SU-DHL-6 (cell line): Measurements from ENCODE around the gene MRAP2.

Source experiments
- H2AFZ ChIP-seq: fragments of 200-600 bp; sonication (generic); 2 replicates; pipeline ENCODE4 v1.6.1; 2014; ENCODE audit warnings: low read depth, mild to moderate bottlenecking, moderate library complexity, mixed read lengths, antibody characterized with exemption, low read length; ENCODE audit not compliant: severe bottlenecking
- H3F3A ChIP-seq: fragments of 200-600 bp; shearing (Covaris generic); 2 replicates; pipeline ENCODE4 v1.6.0; 2016; ENCODE audit warnings: antibody characterized with exemption, mild to moderate bottlenecking; ENCODE audit not compliant: insufficient read depth
- H3K27ac ChIP-seq: fragments of 200-600 bp; sonication (generic); 2 replicates; pipeline ENCODE4 v1.5.1; 2016; ENCODE audit warnings: low read depth, mild to moderate bottlenecking, low read length, moderate library complexity, mixed read lengths
- H3K27me3 ChIP-seq: fragments of 200-600 bp; sonication (generic), shearing (Covaris generic); 2 replicates; pipeline ENCODE4 v1.6.0; 2014; ENCODE audit warnings: mild to moderate bottlenecking, low read length
- H3K36me3 ChIP-seq: fragments of 200-600 bp; sonication (generic); 2 replicates; pipeline ENCODE4 v1.6.1; 2014; ENCODE audit warnings: mild to moderate bottlenecking, low read length, mixed read lengths
- H3K4me2 ChIP-seq: fragments of 300-600, 200-600 bp; shearing (Covaris generic), sonication (generic); 2 replicates; pipeline ENCODE4 v1.6.0; 2014; ENCODE audit warnings: low read length, low read depth, mild to moderate bottlenecking; ENCODE audit not compliant: poor library complexity, severe bottlenecking
- H3K4me3 ChIP-seq: fragments of 200-600 bp; sonication (generic); 2 replicates; pipeline ENCODE4 v1.5.1; 2014; ENCODE audit warnings: antibody characterized with exemption, low read length, mild to moderate bottlenecking, mixed read lengths; ENCODE audit not compliant: insufficient read depth, poor library complexity, severe bottlenecking
- H3K79me2 ChIP-seq: fragments of 200-600 bp; sonication (generic); 2 replicates; pipeline ENCODE4 v1.6.1; 2014; ENCODE audit warnings: mild to moderate bottlenecking, low read length, moderate library complexity; ENCODE audit not compliant: insufficient read depth
- H3K9ac ChIP-seq: fragments of 200-600 bp; sonication (generic); 2 replicates; pipeline ENCODE4 v1.7.0; 2014; ENCODE audit warnings: mild to moderate bottlenecking, low read length
- H3K9me2 ChIP-seq: fragments of 200-600 bp; sonication (generic); replicated peaks from 2 replicates; pipeline ENCODE4 v1.6.1; 2014; ENCODE audit warnings: low read length; ENCODE audit not compliant: insufficient read depth
- H3K9me3 ChIP-seq: fragments of 200-600 bp; sonication (generic); 2 replicates; pipeline ENCODE4 v1.6.1; 2014; ENCODE audit warnings: low read length, mixed read lengths; ENCODE audit not compliant: insufficient read depth
- H4K20me1 ChIP-seq: fragments of 200-600 bp; sonication (generic); 2 replicates; pipeline ENCODE4 v1.6.1; 2014; ENCODE audit warnings: low read depth, mild to moderate bottlenecking, antibody characterized with exemption, low read length, moderate library complexity, mixed read lengths
- CTCF ChIP-seq: fragments of 200-600 bp; sonication (generic); IDR thresholded peaks from one replicate; pipeline ENCODE4 v1.5.1; 2017; ENCODE audit warnings: antibody characterized with exemption, mild to moderate bottlenecking, low read length, moderate library complexity; ENCODE audit not compliant: insufficient read depth, poor library complexity, severe bottlenecking
- EZH2phosphoT487 ChIP-seq: fragments of 200-600 bp; sonication (generic), shearing (Covaris generic); conservative IDR thresholded peaks from 2 replicates; pipeline ENCODE4 v1.6.1; 2018; ENCODE audit warnings: mild to moderate bottlenecking, antibody characterized with exemption, low read length, moderate library complexity, mixed read lengths

Gene MRAP2

DNA sequence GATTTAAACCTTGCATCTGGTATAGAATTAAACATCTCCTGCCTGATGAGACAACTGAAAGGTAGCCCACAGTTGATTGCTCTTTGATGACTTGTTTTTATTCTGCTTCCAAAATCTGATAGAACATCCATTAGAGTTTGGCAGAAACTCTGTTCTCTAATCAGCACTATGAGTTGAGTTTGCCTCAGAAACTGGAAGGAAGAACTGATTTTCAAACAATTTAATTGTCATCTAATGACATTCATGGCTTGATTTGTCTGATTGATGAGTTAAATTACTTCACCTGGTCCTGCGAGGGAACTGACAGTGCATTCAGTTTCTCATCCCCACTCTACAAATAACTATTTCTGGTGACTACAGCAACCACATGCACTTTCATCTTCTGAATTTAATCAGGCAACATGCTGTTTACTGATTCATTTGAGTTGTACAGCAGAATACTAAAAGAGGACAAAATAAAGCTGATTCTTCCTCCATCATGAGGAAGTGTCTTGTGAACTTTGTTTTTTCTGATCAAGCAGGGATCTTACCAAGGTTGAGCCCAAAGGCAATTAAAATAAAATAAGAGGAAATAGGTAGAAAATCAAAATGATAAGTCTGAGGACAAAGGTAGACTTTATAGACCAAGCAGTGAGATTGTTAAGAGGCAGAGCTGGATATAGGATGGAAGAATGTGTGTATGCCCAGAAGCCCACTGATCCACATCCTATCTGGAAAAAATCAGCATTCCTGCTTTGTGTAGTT lies 15.7 kb upstream of the MRAP2 start:
- no peaks in the 10 kb centered on the region for H3K27me3 ChIP-seq
- no peaks in the 10 kb centered on the region for H3K36me3 ChIP-seq
- no peak overlapping the region for H3K4me3 ChIP-seq
- H3F3A ChIP-seq = no peaks in the 10 kb centered on the region
- H3K9ac ChIP-seq = no peak overlapping the region
- no peaks in the 10 kb centered on the region for H3K9me3 ChIP-seq
- TF ChIP-seq CTCF = no peak
- TF ChIP-seq EZH2phosphoT487 = no peak
- H3K4me2 ChIP-seq = no peak overlapping the region
- no peaks in the 10 kb centered on the region for H3K9me2 ChIP-seq
- H3K79me2 ChIP-seq = no peaks in the 10 kb centered on the region
- no peak overlapping the region for H3K27ac ChIP-seq
- no peaks in the 10 kb centered on the region for H4K20me1 ChIP-seq
- no peak overlapping the region for H2AFZ ChIP-seq

DNA sequence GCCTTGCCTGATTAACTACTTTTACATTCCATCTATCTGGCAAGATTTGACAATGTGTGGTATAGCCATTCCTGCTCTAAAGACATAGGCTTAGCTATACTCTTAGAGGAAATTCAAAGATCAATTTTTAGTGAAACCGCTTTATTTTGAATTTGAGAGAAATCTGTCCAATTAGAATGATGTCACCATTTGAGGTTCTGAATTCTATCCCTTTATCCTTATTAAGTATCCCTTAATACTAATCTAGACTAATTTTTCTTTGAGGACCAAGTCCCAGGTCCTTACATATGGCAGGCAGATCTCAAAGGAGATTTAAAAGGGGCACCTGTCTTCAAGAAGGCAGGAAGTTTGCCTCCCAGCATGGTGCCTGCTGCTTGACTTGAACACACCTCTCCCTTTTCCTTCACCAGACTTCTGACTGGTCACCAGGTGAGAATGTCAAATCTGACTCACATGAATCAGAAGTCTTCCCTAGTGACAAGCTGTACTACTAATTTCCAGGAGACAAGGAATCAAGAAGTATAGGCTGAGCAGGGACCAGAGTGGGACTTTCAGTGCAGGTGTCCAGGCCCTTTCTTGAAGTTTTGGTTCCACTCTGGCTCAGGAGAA lies 15.0 kb upstream of the MRAP2 start:
- Histone ChIP-seq H3K79me2 (no peaks in the 10 kb centered on the region), H3K9me2 (no peaks in the 10 kb centered on the region), H2AFZ (no peak overlapping the region), H3K36me3 (no peaks in the 10 kb centered on the region), H3K9me3 (no peaks in the 10 kb centered on the region), H4K20me1 (no peaks in the 10 kb centered on the region), H3K27me3 (no peaks in the 10 kb centered on the region), H3F3A (no peaks in the 10 kb centered on the region), H3K27ac (no peak overlapping the region), H3K4me3 (no peak overlapping the region), H3K9ac (no peak overlapping the region), H3K4me2 (no peak overlapping the region)
- TF ChIP-seq CTCF (no peak), EZH2phosphoT487 (no peak)

DNA sequence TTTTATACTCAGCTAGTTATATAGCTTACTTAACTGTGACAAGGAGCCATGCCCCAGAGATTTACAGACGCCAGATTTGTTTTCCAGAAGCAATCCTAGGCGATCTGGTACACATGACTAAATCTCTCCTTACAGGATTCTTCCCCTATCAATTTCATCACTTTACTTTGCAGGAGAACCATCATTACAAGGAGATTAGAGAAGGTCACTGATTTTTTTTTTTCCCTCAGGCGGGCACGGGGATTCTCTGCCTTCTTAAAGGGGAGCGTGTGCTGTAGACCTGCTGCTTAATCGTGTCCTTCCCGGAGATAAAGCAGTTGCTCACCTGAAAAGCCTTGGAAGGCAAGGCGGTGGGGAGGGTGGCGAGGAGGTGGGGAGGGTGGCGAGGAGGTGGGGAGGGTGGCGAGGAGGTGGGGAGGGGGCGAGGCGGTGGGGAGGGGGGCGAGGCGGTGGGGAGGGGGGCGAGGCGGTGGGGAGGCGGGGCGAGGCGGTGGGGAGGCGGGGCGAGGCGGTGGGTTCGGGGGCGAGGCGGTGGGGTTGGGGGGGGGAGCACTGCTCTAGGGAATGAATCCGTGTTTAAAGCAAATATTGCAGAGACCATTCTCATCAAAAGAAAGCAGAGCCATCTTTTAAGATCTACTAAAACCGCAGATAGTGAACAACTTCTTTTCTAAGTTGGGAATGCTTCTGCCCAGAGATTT lies 14.3 kb upstream of the MRAP2 start:
- Histone ChIP-seq H3K9me2 (no peaks in the 10 kb centered on the region), H3F3A (no peaks in the 10 kb centered on the region), H3K9ac (no peak overlapping the region), H3K4me3 (no peak overlapping the region), H3K36me3 (no peaks in the 10 kb centered on the region), H3K79me2 (no peaks in the 10 kb centered on the region), H3K4me2 (no peak overlapping the region), H3K27me3 (no peaks in the 10 kb centered on the region), H3K9me3 (no peaks in the 10 kb centered on the region), H3K27ac (no peak overlapping the region), H4K20me1 (no peaks in the 10 kb centered on the region), H2AFZ (no peak overlapping the region)
- TF ChIP-seq EZH2phosphoT487 = no peak
- no peak for TF ChIP-seq CTCF
